NCI-H460 (cell line): ENCODE measurements around the gene PRR7. TPM values are rescaled to one million over a fixed set of nuclear protein-coding genes. Genes with fewer than 3 reads are reported as not detected.
"Not testable (repeated sequence)": the region's sequence is repeated elsewhere in the genome, so short reads cannot be mapped to it uniquely, and the experiment has no call there.

Source experiments
- DNase-seq: peaks from one replicate; pipeline ENCODE4 v3.0.0-alpha.2; 2016; ENCODE audit warnings: low read depth; ENCODE audit errors: extremely low read depth
- total RNA-seq: library from RNA; depleted of rRNA; stranded (reverse); fragments of >200 nt; shearing (Covaris generic); gene quantifications from 2 replicates; pipeline ENCODE4 v1.2.3, GENCODE V29; 2014

Gene PRR7
- total RNA-seq, 1 experiment from 2014 or later, result 29.8 TPM

GRCh38 chr5:177478711-177479646, 32.4 kb downstream of the PRR7 start:
- peak; percentile 65 for DNase-seq

GRCh38 chr5:177479774-177480173, 33.2 kb downstream of the PRR7 start:
- DNase-seq, result no peak

GRCh38 chr5:177482359-177482795, 35.8 kb downstream of the PRR7 start:
- DNase-seq, result no peak

GRCh38 chr5:177483042-177483441, 36.4 kb downstream of the PRR7 start:
- no peak for DNase-seq

GRCh38 chr5:177483994-177484901, 37.6 kb downstream of the PRR7 start:
- DNase-seq, result no peak

GRCh38 chr5:177484902-177485549, 38.4 kb downstream of the PRR7 start:
- no peak for DNase-seq

GRCh38 chr5:177485753-177486152, 39.1 kb downstream of the PRR7 start:
- DNase-seq, result not testable (repeated sequence)

GRCh38 chr5:177486256-177486655, 39.6 kb downstream of the PRR7 start:
- no peak for DNase-seq

- DNase-seq, result no peak
These were observed 40.5 kb downstream of the PRR7 start for GRCh38 chr5:177487144-177487543.

- no peak for DNase-seq
These were observed 41.4 kb downstream of the PRR7 start for GRCh38 chr5:177487975-177488374.

- DNase-seq, result no peak
These were observed 42.6 kb downstream of the PRR7 start for GRCh38 chr5:177489119-177489716.

GRCh38 chr5:177490311-177490991, 43.8 kb downstream of the PRR7 start:
- no peak for DNase-seq

GRCh38 chr5:177490992-177491391, 44.4 kb downstream of the PRR7 start:
- no peak for DNase-seq

- DNase-seq, result peak; percentile 72
These were observed 44.9 kb downstream of the PRR7 start for GRCh38 chr5:177491429-177491945.

GRCh38 chr5:177491983-177492746, 45.6 kb downstream of the PRR7 start:
- DNase-seq, result no peak

- DNase-seq, result no peak
These were observed 46.2 kb downstream of the PRR7 start for GRCh38 chr5:177492841-177493240.

- no peak for DNase-seq
These were observed 47.3 kb downstream of the PRR7 start for GRCh38 chr5:177493795-177494345.
